HG03039 (cell line): Measurements from ENCODE around the gene PSMB1.
"Not testable (repeated sequence)": the region's sequence is repeated elsewhere in the genome, so short reads cannot be mapped to it uniquely, and the experiment has no call there.

Experiments
- ATAC-seq: cut with Tn5 transposase; IDR thresholded peaks from one replicate; pipeline ENCODE4 v1.9.1; 2021; ENCODE audit warnings: mild to moderate bottlenecking, moderate library complexity; ENCODE audit not compliant: unreplicated experiment

PSMB1 gene

DNA sequence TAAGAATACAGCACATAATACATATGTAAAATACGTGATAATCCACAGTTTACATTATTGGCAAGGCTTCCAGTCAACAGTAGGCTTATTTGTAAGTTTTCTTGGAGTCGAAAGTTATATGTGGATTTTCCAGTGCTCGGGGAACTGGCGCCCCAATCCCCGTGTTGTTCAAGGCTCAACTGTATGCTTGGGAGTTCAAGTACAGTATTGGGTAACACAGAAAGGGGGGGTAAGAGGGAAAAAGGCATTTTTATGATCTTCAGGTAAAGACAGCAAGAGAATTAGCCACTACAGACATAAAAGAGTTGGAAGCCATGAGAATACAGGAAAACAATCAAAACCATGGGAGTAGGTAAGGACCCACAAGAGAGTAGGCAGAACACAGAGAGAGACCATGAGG, 16.4 kb downstream of the PSMB1 start:
- no peak for ATAC-seq

GRCh38 chr6:170535004-170535403, 18.1 kb downstream of the PSMB1 start:
- no peak for ATAC-seq

- ATAC-seq: no peak
Measured at GRCh38 chr6:170533792-170534191, 19.3 kb downstream of the PSMB1 start.

GRCh38 chr6:170532867-170533488, 20.1 kb downstream of the PSMB1 start:
- no peak for ATAC-seq

DNA sequence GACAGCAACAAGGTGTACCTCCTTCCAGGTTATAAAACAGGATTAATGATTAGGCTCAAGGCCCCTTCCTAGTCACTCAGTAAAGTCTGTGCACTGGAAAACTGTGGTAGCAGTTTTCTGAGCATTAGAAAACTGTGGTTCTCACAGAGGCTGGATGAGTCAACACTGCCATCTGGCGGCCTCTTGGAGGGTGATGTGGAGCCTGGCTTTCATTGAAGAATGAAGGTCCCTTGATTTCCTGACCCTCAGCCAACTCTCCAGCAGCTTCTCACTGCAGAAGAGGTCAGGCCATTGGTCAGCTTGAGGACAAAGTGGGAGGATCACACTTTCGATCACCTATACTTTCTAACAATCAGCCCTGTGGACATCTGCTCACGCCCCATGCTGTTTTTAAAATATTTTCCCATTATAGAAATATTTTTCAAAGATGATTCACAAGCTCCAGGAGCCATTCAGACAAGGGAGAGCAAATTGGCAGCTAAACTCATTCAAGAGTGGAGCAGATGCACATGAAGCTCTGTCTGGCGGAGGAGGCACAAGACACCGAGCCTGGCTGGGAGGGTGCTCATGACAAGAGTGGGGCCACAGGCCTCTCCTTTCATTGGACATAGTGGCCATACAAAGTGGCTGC, 23.2 kb downstream of the PSMB1 start:
- ATAC-seq: no peak

- ATAC-seq: not testable (repeated sequence)
Measured at GRCh38 chr6:170527995-170528394, 25.1 kb downstream of the PSMB1 start.

- no peak for ATAC-seq
Measured at GRCh38 chr6:170525795-170526194, 27.3 kb downstream of the PSMB1 start.

GRCh38 chr6:170524172-170524502, 29.0 kb downstream of the PSMB1 start:
- no peak for ATAC-seq

- no peak for ATAC-seq
Measured at GRCh38 chr6:170523256-170524171, 29.6 kb downstream of the PSMB1 start.

DNA sequence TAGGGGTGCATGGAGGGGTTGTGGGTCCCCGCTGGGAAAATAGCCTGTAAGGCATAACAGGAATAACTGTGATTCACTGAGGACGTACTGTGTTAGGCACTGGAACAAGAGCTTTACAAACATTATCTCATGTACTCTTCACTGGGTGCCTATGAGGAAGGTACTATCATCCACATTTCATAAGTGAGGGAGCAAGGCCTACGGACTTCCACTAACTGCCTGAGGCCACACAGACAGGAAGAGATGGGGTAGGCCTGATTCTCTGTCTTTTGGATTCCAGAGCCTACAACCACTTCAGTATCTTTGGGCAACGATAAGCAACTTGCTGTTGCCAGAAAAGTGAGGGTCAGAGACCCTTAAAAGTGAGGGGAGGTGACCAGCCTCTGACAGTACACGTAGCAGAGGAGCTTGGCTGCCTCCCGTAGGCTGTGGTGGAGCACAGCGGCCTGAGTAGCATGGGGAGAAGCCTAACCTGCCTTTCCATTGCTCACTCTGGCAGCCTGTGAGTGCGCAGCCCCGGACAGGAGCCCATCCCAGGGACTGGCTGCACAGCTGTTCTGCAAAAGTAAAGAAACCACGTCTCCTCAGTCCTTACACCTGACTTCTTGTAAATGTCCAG, 30.4 kb downstream of the PSMB1 start:
- ATAC-seq: no peak

GRCh38 chr6:170516783-170517616, 36.1 kb downstream of the PSMB1 start:
- peak; percentile 82 for ATAC-seq

- ATAC-seq: no peak
Measured at GRCh38 chr6:170514908-170515307, 38.2 kb downstream of the PSMB1 start.

- no peak for ATAC-seq
Measured at GRCh38 chr6:170512249-170512648, 40.9 kb downstream of the PSMB1 start.

DNA sequence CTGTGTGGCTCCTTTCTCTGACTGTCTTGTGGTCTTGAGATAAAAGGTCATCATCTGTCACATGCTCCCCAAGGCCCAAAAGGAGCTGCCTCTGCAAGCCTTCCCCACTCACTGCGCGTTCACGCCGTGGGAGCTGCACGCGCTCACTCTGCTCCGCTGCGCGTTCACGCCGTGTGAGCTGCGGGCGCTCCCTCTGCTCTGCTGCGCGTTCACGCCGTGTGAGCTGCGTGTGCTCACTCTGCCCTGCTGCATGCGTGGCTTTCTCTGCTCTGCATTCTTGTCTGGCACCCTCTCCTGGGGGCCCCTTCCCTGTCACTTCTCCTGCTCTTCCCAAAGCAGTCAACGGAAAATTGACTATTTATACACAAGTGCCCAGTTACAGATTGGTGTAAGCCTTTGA, 42.5 kb downstream of the PSMB1 start:
- ATAC-seq: no peak

- no peak for ATAC-seq
Measured at GRCh38 chr6:170509723-170510018, 43.4 kb downstream of the PSMB1 start.

- ATAC-seq: not testable (repeated sequence)
Measured at GRCh38 chr6:170508892-170509722, 44.0 kb downstream of the PSMB1 start.

DNA sequence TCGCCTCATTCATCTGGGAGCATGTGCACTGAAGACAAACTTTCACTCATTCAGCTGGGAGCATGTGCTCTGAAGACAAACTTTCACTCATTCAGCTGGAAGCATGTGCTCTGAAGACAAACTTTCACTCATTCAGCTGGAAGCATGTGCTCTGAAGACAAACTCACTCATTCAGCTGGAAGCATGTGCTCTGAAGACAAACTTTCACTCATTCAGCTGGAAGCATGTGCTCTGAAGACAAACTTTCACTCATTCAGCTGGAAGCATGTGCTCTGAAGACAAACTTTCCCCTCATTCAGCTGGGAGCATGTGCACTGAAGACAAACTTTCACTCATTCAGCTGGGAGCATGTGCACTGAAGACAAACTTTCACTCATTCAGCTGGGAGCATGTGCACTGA, 44.8 kb downstream of the PSMB1 start:
- not testable (repeated sequence) for ATAC-seq

DNA sequence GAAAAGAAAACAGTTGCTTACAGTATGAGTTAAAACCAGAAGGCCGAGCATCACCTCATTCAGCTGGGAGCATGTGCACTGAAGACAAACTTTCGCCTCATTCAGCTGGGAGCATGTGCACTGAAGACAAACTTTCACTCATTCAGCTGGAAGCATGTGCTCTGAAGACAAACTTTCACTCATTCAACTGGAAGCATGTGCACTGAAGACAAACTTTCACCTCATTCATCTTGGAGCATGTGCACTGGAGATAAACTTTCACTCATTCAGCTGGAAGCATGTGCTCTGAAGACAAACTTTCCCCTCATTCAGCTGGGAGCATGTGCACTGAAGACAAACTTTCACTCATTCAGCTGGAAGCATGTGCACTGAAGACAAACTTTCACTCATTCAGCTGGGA, 45.4 kb downstream of the PSMB1 start:
- not testable (repeated sequence) for ATAC-seq

- no peak for ATAC-seq
Measured at GRCh38 chr6:170506446-170506845, 46.7 kb downstream of the PSMB1 start.

DNA sequence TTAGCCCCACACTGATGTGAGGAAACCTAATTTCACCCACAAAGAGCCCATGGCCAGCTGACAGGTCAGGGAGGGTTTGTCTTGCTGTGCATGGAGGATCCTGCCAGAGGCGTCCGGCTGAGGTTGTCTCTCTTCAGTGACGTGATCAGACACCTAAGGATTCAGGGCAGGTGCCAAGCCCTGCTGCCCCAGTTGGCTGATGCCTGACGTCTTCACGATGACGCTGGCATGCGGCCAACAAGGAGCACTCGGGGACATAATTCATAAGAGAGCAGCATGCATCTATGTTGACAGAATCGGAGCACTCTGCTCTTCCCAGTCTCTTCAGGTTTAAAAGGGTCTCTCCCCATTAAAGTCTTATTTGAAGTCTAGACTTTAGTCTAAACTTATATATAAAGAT, 47.8 kb downstream of the PSMB1 start:
- no peak for ATAC-seq
